Fibroblast of lung (primary cell): Measurements from ENCODE around the gene ANKFN1. TPM values are rescaled to one million over a fixed set of nuclear protein-coding genes. Genes with fewer than 3 reads are reported as not detected.
A peak's percentile ranks its signal among the peaks of the same experiment; 100 is the strongest.

Experiments used
- DNase-seq, 2 donors: peaks; one replicate each; pipeline versions ENCODE4 v3.0.0 to v3.0.0-alpha.2; 2010; ENCODE audit warnings: low read depth in 2 of 2
- H2AFZ ChIP-seq: 2 replicates; pipeline ENCODE4 v1.5.1; 2012; ENCODE audit warnings: low read length, control low read depth, inconsistent platforms
- H3K27ac ChIP-seq: 2 replicates; pipeline ENCODE4 v1.5.1; 2011; ENCODE audit warnings: low read length, control low read depth; ENCODE audit not compliant: insufficient read depth
- H3K27me3 ChIP-seq: 2 replicates; pipeline ENCODE4 v1.5.1; 2011; ENCODE audit warnings: mild to moderate bottlenecking, low read length; ENCODE audit not compliant: control insufficient read depth, insufficient read depth
- H3K36me3 ChIP-seq: 2 replicates; pipeline ENCODE4 v1.5.1; 2011; ENCODE audit warnings: low read length; ENCODE audit not compliant: control insufficient read depth, insufficient read depth
- H3K4me1 ChIP-seq: 2 replicates; pipeline ENCODE4 v1.5.1; 2011; ENCODE audit warnings: low read length; ENCODE audit not compliant: control insufficient read depth, insufficient read depth; ENCODE audit errors: extremely low read depth
- H3K4me2 ChIP-seq: 2 replicates; pipeline ENCODE4 v1.5.1; 2011; ENCODE audit warnings: low read length, control low read depth; ENCODE audit not compliant: insufficient read depth; ENCODE audit errors: extremely low read depth
- H3K4me3 ChIP-seq, 4 experiments: fragments of 200-600 bp in 1 of 4; sonication (generic) in 1 of 4; replicated peaks in 1 of 4; 2 replicates each; pipeline ENCODE4 v1.5.1; 2011 to 2016; ENCODE audit warnings: low read length in 4 of 4, low read depth in 3 of 4, mild to moderate bottlenecking in 3 of 4, control low read depth in 2 of 4, inconsistent platforms in 1 of 4, mixed read lengths in 1 of 4; ENCODE audit not compliant: insufficient read depth in 1 of 4; ENCODE audit errors: control extremely low read depth in 1 of 4
- H3K79me2 ChIP-seq: 2 replicates; pipeline ENCODE4 v1.5.1; 2012; ENCODE audit warnings: mild to moderate bottlenecking, low read length, inconsistent platforms; ENCODE audit not compliant: control insufficient read depth, insufficient read depth
- H3K9ac ChIP-seq: 2 replicates; pipeline ENCODE4 v1.5.1; 2011; ENCODE audit warnings: mild to moderate bottlenecking, low read length, control low read depth; ENCODE audit not compliant: insufficient read depth
- H3K9me3 ChIP-seq: 2 replicates; pipeline ENCODE4 v1.5.1; 2012; ENCODE audit warnings: low read depth, low read length; ENCODE audit not compliant: control insufficient read depth, insufficient read depth
- H4K20me1 ChIP-seq: 2 replicates; pipeline ENCODE4 v1.5.1; 2011; ENCODE audit warnings: low read length; ENCODE audit not compliant: control insufficient read depth, insufficient read depth; ENCODE audit errors: extremely low read depth
- EZH2 ChIP-seq: IDR thresholded peaks from 2 replicates; pipeline ENCODE4 v1.5.1; 2012; ENCODE audit warnings: low read length, control low read depth, mild to moderate bottlenecking; ENCODE audit errors: missing control alignments
- polyA plus RNA-seq, 2 donors: library from polyadenylated mRNA; depleted of rRNA in 1 of 2; stranded (reverse) in 1 of 2; unstranded in 1 of 2; fragments of >200 nt; gene quantifications; 2 replicates each; pipeline ENCODE4 v1.2.1, GENCODE V29; 2011 to 2012; ENCODE audit warnings: missing spikeins in 1 of 2
- total RNA-seq: library from RNA; depleted of rRNA; stranded (reverse); fragments of >200 nt; gene quantifications from 2 replicates; pipeline ENCODE4 v1.2.1, GENCODE V29; 2014
- TF ChIP-seq, protein P1 (sequence below), 2 donors: IDR thresholded peaks in 1 of 2; conservative IDR thresholded peaks in 1 of 2; 1 replicate in 1 of 2; 2 replicates in 1 of 2; pipeline ENCODE4 v1.5.1; 2011 to 2012; ENCODE audit warnings: low read length in 2 of 2, control low read depth in 1 of 2, inconsistent platforms in 1 of 2, low read depth in 1 of 2, mild to moderate bottlenecking in 1 of 2

Gene ANKFN1
- total and polyA plus RNA-seq, 2 donors (not counting 1 experiment from before 2014, with no cell fraction given) = 0.19 TPM; not detected in 1

DNA sequence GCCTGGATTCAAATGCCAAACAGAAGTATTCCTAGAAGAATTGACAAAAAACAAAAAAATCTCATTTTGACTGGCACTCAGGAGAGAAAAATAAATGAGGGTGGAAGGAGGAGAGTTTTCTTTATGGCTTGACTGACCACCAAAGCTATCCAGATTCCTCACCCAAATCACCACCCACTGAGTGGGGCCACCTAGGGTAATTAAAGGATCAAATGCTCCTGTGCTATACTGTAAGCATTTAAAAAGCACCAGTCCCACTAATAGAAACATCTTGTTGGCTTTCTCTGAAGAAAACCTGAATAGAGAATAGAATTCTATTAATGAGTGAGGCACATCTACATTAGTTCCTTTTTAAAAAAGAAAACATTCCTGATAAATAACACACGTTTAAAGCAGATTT, 163.3 kb downstream of the ANKFN1 start:
- Histone ChIP-seq H3K27ac (no peak overlapping the region), H3K36me3 (no peaks in the 10 kb centered on the region), H3K4me3 (no peak overlapping the region), H3K4me2 (no peak overlapping the region), H3K9ac (no peak overlapping the region), H3K4me1 (no peaks in the 10 kb centered on the region), H4K20me1 (no peaks in the 10 kb centered on the region), H2AFZ (no peak overlapping the region), H3K27me3 (no peaks in the 10 kb centered on the region), H3K9me3 (no peaks in the 10 kb centered on the region), H3K79me2 (no peaks in the 10 kb centered on the region)
- no peak for DNase-seq
- TF ChIP-seq EZH2 = no peak
- TF ChIP-seq, protein P1, sequence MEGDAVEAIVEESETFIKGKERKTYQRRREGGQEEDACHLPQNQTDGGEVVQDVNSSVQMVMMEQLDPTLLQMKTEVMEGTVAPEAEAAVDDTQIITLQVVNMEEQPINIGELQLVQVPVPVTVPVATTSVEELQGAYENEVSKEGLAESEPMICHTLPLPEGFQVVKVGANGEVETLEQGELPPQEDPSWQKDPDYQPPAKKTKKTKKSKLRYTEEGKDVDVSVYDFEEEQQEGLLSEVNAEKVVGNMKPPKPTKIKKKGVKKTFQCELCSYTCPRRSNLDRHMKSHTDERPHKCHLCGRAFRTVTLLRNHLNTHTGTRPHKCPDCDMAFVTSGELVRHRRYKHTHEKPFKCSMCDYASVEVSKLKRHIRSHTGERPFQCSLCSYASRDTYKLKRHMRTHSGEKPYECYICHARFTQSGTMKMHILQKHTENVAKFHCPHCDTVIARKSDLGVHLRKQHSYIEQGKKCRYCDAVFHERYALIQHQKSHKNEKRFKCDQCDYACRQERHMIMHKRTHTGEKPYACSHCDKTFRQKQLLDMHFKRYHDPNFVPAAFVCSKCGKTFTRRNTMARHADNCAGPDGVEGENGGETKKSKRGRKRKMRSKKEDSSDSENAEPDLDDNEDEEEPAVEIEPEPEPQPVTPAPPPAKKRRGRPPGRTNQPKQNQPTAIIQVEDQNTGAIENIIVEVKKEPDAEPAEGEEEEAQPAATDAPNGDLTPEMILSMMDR (conservative IDR thresholded peaks at IDR 0.05 in 1 of 2, IDR thresholded peaks at IDR 0.05 in 1 of 2; ENCODE audit: low read depth in 1 of 2, low read length in 2 of 2) = no peak

DNA sequence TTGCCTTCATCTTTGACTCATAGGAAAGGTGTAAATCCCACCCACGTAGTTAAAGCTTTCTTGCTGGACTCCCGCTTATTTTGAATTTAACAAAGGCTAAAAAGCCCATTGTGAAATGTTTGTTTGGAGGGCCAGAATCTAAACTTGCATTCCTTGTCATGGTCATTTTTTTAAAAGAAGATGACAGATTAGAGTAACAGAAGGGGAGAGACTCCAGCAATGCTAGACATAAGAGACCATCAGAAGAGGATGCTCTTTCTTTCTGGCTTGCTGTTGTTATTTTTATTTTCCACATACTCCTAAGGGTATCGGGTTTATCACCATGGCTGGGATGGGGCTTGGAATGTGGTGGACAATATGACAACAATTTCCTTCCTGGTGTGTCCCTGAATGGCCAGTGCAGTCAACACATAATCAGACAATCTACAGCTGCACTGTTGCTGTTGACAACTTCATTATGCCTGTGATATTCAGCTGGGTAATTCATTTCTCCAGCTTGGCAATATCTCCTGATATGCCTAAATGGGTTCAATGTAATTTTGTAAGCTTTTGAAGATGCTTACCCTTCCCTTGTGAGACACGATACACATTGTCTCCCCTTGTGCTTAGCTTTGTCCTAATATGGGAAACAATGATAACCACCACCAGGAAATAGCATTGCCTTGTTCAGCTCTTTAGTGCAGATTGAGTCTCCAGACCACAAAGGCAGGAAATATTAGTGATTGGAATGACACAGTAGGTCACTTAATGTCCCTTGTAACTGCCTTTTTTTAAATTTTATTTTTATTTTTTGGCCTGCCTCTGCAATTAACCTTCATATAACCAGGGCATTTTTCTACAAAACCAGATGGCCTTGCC, 164.3 kb downstream of the ANKFN1 start:
- Histone ChIP-seq H3K4me3 (no peak overlapping the region), H3K36me3 (no peaks in the 10 kb centered on the region), H2AFZ (no peak overlapping the region), H3K4me1 (no peaks in the 10 kb centered on the region), H3K79me2 (no peaks in the 10 kb centered on the region), H4K20me1 (no peaks in the 10 kb centered on the region), H3K4me2 (no peak overlapping the region), H3K27ac (no peak overlapping the region), H3K9me3 (no peaks in the 10 kb centered on the region), H3K9ac (no peak overlapping the region), H3K27me3 (no peaks in the 10 kb centered on the region)
- DNase-seq = peak in 1 of 2 donors; percentile 6
- no peak for TF ChIP-seq EZH2
- TF ChIP-seq, protein P1 (conservative IDR thresholded peaks at IDR 0.05 in 1 of 2, IDR thresholded peaks at IDR 0.05 in 1 of 2; ENCODE audit: low read depth in 1 of 2, low read length in 2 of 2) = no peak

DNA sequence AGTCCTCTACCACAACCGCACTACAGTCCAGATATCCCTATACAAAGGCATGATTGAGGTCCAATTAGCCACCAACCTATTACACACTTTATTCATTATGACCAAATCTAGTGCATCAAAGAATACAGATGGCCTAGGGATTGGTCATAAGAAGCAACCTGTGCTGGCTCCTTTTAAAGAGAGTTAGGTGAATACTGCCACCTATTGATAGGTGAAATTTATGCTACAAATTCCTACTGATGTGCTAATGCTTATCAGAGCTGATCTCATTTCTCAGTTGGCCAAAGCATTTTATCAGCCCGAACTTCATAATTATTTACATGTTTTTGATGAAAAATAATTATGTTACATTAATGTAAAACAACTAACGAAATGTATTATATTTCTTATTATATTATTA, 166.3 kb downstream of the ANKFN1 start:
- DNase-seq = peak; percentile 65
- no peak overlapping the region for H3K4me2 ChIP-seq
- no peak overlapping the region for H3K9ac ChIP-seq
- H2AFZ ChIP-seq = no peak overlapping the region
- H3K4me1 ChIP-seq = no peaks in the 10 kb centered on the region
- no peaks in the 10 kb centered on the region for H3K36me3 ChIP-seq
- no peaks in the 10 kb centered on the region for H3K79me2 ChIP-seq
- no peak overlapping the region for H3K4me3 ChIP-seq
- no peaks in the 10 kb centered on the region for H3K27me3 ChIP-seq
- no peaks in the 10 kb centered on the region for H4K20me1 ChIP-seq
- no peaks in the 10 kb centered on the region for H3K9me3 ChIP-seq
- H3K27ac ChIP-seq = no peak overlapping the region
- TF ChIP-seq, protein P1 (conservative IDR thresholded peaks at IDR 0.05 in 1 of 2, IDR thresholded peaks at IDR 0.05 in 1 of 2; ENCODE audit: low read depth in 1 of 2, low read length in 2 of 2) = peak; percentile 50 to 51
- TF ChIP-seq EZH2 = no peak
